Mesendoderm (in vitro differentiated cells): ENCODE data around the gene ZNF175.

ENCODE experiments used
- DNase-seq: peaks from one replicate; pipeline ENCODE4 v3.0.0; 2013
- H2AK5ac ChIP-seq: 2 replicates; pipeline ENCODE4 v1.6.1; 2013; ENCODE audit warnings: low read length, inconsistent platforms
- H2BK120ac ChIP-seq: 2 replicates; pipeline ENCODE4 v1.6.1; 2013; ENCODE audit warnings: low read depth, mild to moderate bottlenecking, low read length, moderate library complexity, mixed read lengths
- H2BK15ac ChIP-seq: replicated peaks from 2 replicates; pipeline ENCODE4 v1.6.1; 2013; ENCODE audit warnings: low read depth, mild to moderate bottlenecking, moderate library complexity
- H2BK5ac ChIP-seq: 2 replicates; pipeline ENCODE4 v1.6.1; 2013; ENCODE audit warnings: low read length, inconsistent platforms
- H3K18ac ChIP-seq: 2 replicates; pipeline ENCODE4 v1.6.1; 2013; ENCODE audit warnings: mild to moderate bottlenecking, low read length, mixed read lengths
- H3K23ac ChIP-seq: one replicate; pipeline ENCODE4 v1.6.1; 2013; ENCODE audit warnings: low read length
- H3K27ac ChIP-seq: 2 replicates; pipeline ENCODE4 v1.5.1; 2013; ENCODE audit warnings: low read depth, mild to moderate bottlenecking, inconsistent platforms, low read length, moderate library complexity
- H3K27me3 ChIP-seq: 2 replicates; pipeline ENCODE4 v1.6.1; 2013; ENCODE audit warnings: low read length, control low read depth, mild to moderate bottlenecking, inconsistent platforms; ENCODE audit not compliant: insufficient read depth, poor library complexity
- H3K36me3 ChIP-seq: 2 replicates; pipeline ENCODE4 v1.6.1; 2013; ENCODE audit warnings: low read length, inconsistent platforms; ENCODE audit not compliant: control insufficient read depth, insufficient read depth
- H3K4ac ChIP-seq: one replicate; pipeline ENCODE4 v1.6.1; 2013; ENCODE audit warnings: low read depth, mild to moderate bottlenecking, low read length, moderate library complexity
- H3K4me1 ChIP-seq: 2 replicates; pipeline ENCODE4 v1.6.1; 2013; ENCODE audit warnings: low read depth, low read length, inconsistent platforms; ENCODE audit not compliant: control insufficient read depth
- H3K4me2 ChIP-seq: 2 replicates; pipeline ENCODE4 v1.6.1; 2013; ENCODE audit warnings: low read length
- H3K4me3 ChIP-seq: 2 replicates; pipeline ENCODE4 v1.5.1; 2013; ENCODE audit warnings: mild to moderate bottlenecking, low read length
- H3K56ac ChIP-seq: one replicate; pipeline ENCODE4 v1.6.1; 2013; ENCODE audit warnings: low read length
- H3K79me1 ChIP-seq: 2 replicates; pipeline ENCODE4 v1.6.1; 2013; ENCODE audit warnings: low read length, inconsistent platforms
- H3K79me2 ChIP-seq: 2 replicates; pipeline ENCODE4 v1.6.1; 2013; ENCODE audit warnings: mild to moderate bottlenecking, low read length; ENCODE audit not compliant: control insufficient read depth, insufficient read depth
- H3K9ac ChIP-seq: 2 replicates; pipeline ENCODE4 v1.6.1; 2013; ENCODE audit warnings: low read length, inconsistent platforms
- H4K5ac ChIP-seq: one replicate; pipeline ENCODE4 v1.6.1; 2013; ENCODE audit warnings: low read length
- H4K8ac ChIP-seq: one replicate; pipeline ENCODE4 v1.6.1; 2013; ENCODE audit warnings: low read depth, mild to moderate bottlenecking, control low read depth, low read length, moderate library complexity
- WGBS: extraction: QIAGEN DNeasy Blood & Tissue Kit; methylation state at CpG from one replicate; pipeline ENCODE4 v1.1.7; 2013; ENCODE audit warnings: low lambda C conversion rate, missing lambda C conversion rate; ENCODE audit not compliant: insufficient coverage; ENCODE audit errors: extremely low coverage; 5-methylcytosine and 5-hydroxymethylcytosine counted together

Gene ZNF175

GRCh38 chr19:51640386-51640785 is 69.3 kb downstream of the ZNF175 start:
- no peak overlapping the region for H3K18ac ChIP-seq
- H2BK15ac ChIP-seq: no peak overlapping the region
- H3K27me3 ChIP-seq: no peaks in the 10 kb centered on the region
- DNase-seq: no peak
- no peaks in the 10 kb centered on the region for H3K4me1 ChIP-seq
- no peak overlapping the region for H4K8ac ChIP-seq
- H3K9ac ChIP-seq: no peak overlapping the region
- no peak overlapping the region for H4K5ac ChIP-seq
- no CpG with 5 or more reads among the region's 3 CpGs for WGBS
- no peak overlapping the region for H3K23ac ChIP-seq
- no peaks in the 10 kb centered on the region for H3K79me2 ChIP-seq
- no peaks in the 10 kb centered on the region for H3K79me1 ChIP-seq
- no peak overlapping the region for H3K4ac ChIP-seq
- no peak overlapping the region for H2BK5ac ChIP-seq
- H3K4me2 ChIP-seq: no peak overlapping the region
- no peak overlapping the region for H3K4me3 ChIP-seq
- no peaks in the 10 kb centered on the region for H3K36me3 ChIP-seq
- no peak overlapping the region for H3K56ac ChIP-seq
- no peak overlapping the region for H2BK120ac ChIP-seq
- no peak overlapping the region for H3K27ac ChIP-seq
- no peak overlapping the region for H2AK5ac ChIP-seq

DNA sequence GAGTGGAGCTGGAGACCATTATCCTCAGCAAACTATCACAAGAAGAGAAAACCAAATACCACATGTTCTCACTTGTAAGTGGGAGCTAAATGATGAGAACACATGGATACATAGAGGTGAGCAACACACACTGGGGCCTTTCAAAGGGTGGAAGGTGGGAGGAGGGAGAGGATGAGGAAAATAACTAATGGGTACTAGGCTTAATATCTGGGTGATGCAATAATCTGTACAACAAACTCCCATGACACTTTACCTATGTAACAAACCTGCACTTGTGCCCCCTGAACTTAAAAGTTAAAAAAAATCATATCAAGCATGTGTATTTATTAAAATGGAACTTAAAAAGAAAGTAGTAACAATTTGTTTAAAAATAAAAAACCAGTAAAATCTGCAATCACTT is 70.6 kb downstream of the ZNF175 start:
- no peak overlapping the region for H2BK120ac ChIP-seq
- H3K4ac ChIP-seq: no peak overlapping the region
- no peak overlapping the region for H2BK5ac ChIP-seq
- H3K4me1 ChIP-seq: no peaks in the 10 kb centered on the region
- H3K4me2 ChIP-seq: no peak overlapping the region
- H3K27me3 ChIP-seq: no peaks in the 10 kb centered on the region
- H3K9ac ChIP-seq: no peak overlapping the region
- no peak overlapping the region for H3K18ac ChIP-seq
- H3K27ac ChIP-seq: no peak overlapping the region
- no peak overlapping the region for H2BK15ac ChIP-seq
- no peak for DNase-seq
- H3K23ac ChIP-seq: no peak overlapping the region
- no peaks in the 10 kb centered on the region for H3K79me1 ChIP-seq
- no peak overlapping the region for H4K8ac ChIP-seq
- no peak overlapping the region for H4K5ac ChIP-seq
- H2AK5ac ChIP-seq: no peak overlapping the region
- H3K36me3 ChIP-seq: no peaks in the 10 kb centered on the region
- no peak overlapping the region for H3K56ac ChIP-seq
- no peaks in the 10 kb centered on the region for H3K79me2 ChIP-seq
- no peak overlapping the region for H3K4me3 ChIP-seq
